ENCODE results near the gene AATK.

AATK gene

GRCh38 chr17:81179861-81180260, 13.8 kb upstream of the AATK start:
- DNase-seq: no peak

- no peak for DNase-seq
These were observed 13.2 kb upstream of the AATK start for GRCh38 chr17:81179220-81179619.

GRCh38 chr17:81178136-81179091, 12.4 kb upstream of the AATK start:
- no peak for DNase-seq

GRCh38 chr17:81176666-81177065, 10.6 kb upstream of the AATK start:
- no peak for DNase-seq

DNA sequence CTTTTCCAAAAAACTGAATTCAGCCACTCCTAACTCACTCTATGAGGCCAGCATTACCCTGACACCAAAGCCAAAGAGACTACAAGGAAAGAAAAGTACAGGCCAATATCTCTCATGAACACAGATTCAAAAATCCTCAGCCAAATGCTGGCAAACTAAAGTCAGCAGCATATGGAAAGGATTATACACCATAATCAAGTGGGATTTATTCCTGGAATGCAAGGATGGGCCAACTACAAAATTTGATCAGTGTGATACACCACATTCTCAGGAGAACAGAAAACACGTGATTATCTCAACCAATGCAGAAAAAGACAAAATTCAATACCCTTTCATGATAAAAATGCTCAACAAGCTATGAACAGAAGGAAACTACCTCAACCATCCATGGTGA, 7.7 kb upstream of the AATK start:
- no peak for DNase-seq

GRCh38 chr17:81173052-81173761, 7.2 kb upstream of the AATK start:
- DNase-seq: peak; percentile 21

- DNase-seq: peak; percentile 25
These were observed 5.9 kb upstream of the AATK start for GRCh38 chr17:81171941-81172340.

DNA sequence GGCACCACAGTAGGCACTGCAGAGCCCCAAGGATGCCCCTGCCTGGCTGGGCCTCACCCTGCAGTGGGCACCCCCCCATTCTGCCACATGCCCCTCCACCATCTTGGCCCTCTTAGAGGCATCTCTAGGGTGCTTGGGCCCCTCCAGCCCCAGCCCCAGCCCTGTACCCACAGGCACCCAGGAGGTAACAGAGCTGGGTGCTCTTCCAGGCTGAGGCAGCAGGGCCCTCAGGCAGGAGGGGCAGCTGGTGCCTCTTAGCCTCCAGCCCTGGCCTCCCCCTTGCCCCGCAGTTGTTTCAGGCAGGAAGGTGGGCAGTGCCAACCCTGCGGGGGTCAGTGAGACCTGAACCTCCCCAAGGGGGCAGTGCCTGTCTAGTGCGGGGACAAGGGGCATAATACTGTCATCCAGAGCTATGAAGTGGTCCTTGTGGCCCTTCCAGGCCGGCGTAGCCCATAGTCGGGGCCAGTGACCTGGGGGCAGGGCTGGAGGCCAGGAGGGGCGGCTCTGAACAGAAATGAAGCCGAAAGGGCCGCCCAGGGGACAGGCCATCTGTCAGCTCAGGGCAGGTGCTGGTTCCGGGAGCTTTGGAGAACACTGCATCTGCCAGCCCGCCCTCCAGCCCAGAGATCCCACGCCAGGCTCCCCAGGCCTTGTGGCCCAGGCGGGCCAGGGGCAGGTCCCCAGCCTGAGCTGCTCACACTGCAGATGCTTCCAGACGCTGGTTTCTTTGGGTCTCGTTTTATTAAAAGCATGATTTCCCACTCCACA, 4.9 kb upstream of the AATK start:
- peak; percentile 41 for DNase-seq

- DNase-seq: peak; percentile 4
These were observed 3.9 kb upstream of the AATK start for GRCh38 chr17:81169870-81170309.

DNA sequence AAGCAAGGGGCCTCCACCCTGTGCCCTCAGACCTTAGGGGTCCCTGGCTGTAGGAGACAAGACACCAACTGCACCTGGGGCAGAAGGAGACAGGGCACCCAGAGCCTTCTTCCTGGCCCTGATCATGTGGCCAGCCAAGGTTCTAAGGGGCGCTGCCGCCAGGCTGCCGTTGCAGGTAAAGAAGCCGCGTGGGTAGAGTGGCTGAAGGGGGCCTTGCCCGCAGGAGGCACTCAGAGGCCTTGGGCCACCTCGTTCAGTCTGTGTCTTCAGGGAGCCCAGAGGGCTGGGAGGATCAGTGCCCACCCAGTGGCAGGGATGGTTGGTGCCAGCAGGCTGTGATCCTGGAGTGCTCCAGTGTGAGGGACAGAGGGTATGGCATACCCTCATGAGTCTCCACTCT, 1.6 kb upstream of the AATK start:
- no peak for DNase-seq

- no peak for DNase-seq
These were observed 1.1 kb upstream of the AATK start for GRCh38 chr17:81167194-81167524.

- DNase-seq: peak; percentile 50
These were observed 582 bp downstream of the AATK start, which contains the start of gene PVALEF for GRCh38 chr17:81165246-81166032. Gene PVALEF, plus strand, starts transcription at chr17:81165507. Its CDS starts 15,720 bp downstream, at chr17:81181227.

GRCh38 chr17:81164371-81165245, 1.4 kb downstream of the AATK start:
- peak; percentile 74 for DNase-seq

GRCh38 chr17:81163703-81164370, 2.2 kb downstream of the AATK start:
- DNase-seq: peak; percentile 40

- peak; percentile 22 for DNase-seq
These were observed 2.8 kb downstream of the AATK start for GRCh38 chr17:81163051-81163695.

- no peak for DNase-seq
These were observed 3.5 kb downstream of the AATK start for GRCh38 chr17:81162491-81162890.

DNA sequence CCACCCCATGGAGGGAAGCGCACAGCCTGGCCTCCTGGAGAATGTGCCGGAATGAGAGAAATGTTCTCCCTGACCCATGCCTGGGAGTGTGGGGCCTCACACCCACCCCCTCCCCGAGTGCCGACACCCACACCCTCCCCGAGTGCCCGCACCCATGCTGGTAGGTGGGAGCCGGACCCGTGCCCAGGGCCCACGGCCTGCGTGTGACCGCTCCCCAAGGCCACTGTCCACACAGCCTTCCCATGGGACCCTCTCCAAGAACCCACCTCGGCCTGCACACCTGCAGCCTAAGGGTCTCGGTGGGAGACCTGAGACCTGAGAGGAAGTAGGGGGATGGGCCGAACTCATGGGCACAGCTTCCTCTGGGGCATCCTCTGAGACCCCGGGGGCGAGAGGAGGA, 4.0 kb downstream of the AATK start:
- DNase-seq: no peak

GRCh38 chr17:81161536-81161935, 4.5 kb downstream of the AATK start:
- DNase-seq: peak; percentile 25

- DNase-seq: peak; percentile 18
These were observed 5.1 kb downstream of the AATK start for GRCh38 chr17:81160747-81161453.

GRCh38 chr17:81160306-81160705, 5.7 kb downstream of the AATK start:
- DNase-seq: no peak

Data from left hindlimb (tissue), 1 donor.